Progenitor cell of endocrine pancreas (in vitro differentiated cells): ENCODE results near the gene PCLO. TPM values are rescaled to one million over a fixed set of nuclear protein-coding genes. Genes with fewer than 3 reads are reported as not detected.

Experiments used
- DNase-seq: peaks from one replicate; pipeline ENCODE4 v3.0.0; 2021; ENCODE audit warnings: low spot score; ENCODE audit not compliant: unreplicated experiment
- H3K27ac Mint-ChIP-seq: 2 replicates; pipeline ENCODE4 v1.8.0; 2021; ENCODE audit warnings: mild to moderate bottlenecking, moderate library complexity, mixed read lengths
- H3K27me3 Mint-ChIP-seq: 2 replicates; pipeline ENCODE4 v1.8.0; 2021; ENCODE audit warnings: mixed read lengths
- H3K36me3 Mint-ChIP-seq: 2 replicates; pipeline ENCODE4 v1.8.0; 2022; ENCODE audit warnings: mixed read lengths; ENCODE audit not compliant: insufficient read depth
- H3K4me1 Mint-ChIP-seq: 2 replicates; pipeline ENCODE4 v1.8.0; 2021; ENCODE audit warnings: low read depth, mixed read lengths
- H3K4me3 Mint-ChIP-seq: 2 replicates; pipeline ENCODE4 v1.8.0; 2021; ENCODE audit warnings: low read depth, mild to moderate bottlenecking, moderate library complexity, mixed read lengths
- H3K9me3 Mint-ChIP-seq: 2 replicates; pipeline ENCODE4 v1.8.0; 2021; ENCODE audit warnings: low read depth, mixed read lengths
- total RNA-seq: library from RNA; stranded (reverse); gene quantifications from 2 replicates; pipeline ENCODE4 v1.2.1, GENCODE V29; 2021
- TF ChIP-seq, protein P1 (sequence below): fragments of 200-600 bp; sonication (generic); IDR thresholded peaks from one replicate; pipeline ENCODE4 v1.5.0; 2021; ENCODE audit warnings: antibody characterized with exemption, mild to moderate bottlenecking; ENCODE audit not compliant: unreplicated experiment

Gene PCLO
- total RNA-seq, 1 donor from 2014 or later: 11.9 TPM

DNA sequence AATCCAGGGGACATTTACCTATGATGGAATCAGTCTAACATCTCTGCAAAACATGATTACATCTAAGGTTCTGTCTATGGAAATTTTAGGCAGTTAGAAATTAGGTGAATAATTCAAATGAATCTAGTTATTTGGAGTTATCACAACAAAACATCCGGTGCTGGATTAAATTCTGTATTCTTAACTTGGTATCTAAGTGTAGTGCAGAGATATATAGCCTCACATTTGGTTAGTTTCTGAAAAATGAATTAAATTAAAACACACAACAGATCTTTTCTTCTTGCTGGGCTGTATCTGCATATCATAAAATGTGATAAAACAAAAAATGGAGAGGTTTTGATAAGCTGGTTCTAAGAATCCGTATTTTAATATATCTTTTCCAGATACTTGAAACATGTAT lies 354.1 kb downstream of the PCLO start:
- H3K4me3 Mint-ChIP-seq: no peak overlapping the region
- TF ChIP-seq, protein P1, sequence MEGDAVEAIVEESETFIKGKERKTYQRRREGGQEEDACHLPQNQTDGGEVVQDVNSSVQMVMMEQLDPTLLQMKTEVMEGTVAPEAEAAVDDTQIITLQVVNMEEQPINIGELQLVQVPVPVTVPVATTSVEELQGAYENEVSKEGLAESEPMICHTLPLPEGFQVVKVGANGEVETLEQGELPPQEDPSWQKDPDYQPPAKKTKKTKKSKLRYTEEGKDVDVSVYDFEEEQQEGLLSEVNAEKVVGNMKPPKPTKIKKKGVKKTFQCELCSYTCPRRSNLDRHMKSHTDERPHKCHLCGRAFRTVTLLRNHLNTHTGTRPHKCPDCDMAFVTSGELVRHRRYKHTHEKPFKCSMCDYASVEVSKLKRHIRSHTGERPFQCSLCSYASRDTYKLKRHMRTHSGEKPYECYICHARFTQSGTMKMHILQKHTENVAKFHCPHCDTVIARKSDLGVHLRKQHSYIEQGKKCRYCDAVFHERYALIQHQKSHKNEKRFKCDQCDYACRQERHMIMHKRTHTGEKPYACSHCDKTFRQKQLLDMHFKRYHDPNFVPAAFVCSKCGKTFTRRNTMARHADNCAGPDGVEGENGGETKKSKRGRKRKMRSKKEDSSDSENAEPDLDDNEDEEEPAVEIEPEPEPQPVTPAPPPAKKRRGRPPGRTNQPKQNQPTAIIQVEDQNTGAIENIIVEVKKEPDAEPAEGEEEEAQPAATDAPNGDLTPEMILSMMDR: no peak
- H3K27ac Mint-ChIP-seq: no peak overlapping the region
- DNase-seq: no peak
- H3K27me3 Mint-ChIP-seq: no peaks in the 10 kb centered on the region
- H3K9me3 Mint-ChIP-seq: no peaks in the 10 kb centered on the region
- no peaks in the 10 kb centered on the region for H3K36me3 Mint-ChIP-seq
- no peaks in the 10 kb centered on the region for H3K4me1 Mint-ChIP-seq

DNA sequence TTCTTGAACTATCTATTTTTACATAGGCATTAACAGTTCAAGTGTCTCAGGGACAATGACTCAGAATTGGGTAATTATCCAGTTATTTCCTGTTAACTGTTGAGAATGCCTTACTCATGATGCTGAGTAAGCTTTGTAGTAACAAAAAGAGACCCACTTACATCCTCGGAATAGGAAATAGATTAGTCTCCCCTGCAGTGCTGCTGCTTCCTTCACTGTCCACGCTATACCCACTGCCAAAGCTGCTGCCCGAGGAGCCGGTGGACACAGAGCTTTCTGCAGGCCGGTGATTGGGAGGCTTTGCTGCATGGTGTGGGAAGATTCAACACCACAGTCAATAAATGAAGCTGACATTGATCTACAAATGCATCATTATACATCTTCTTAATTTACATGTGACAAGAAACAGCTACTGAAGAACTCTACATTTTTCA lies 357.1 kb downstream of the PCLO start:
- H3K36me3 Mint-ChIP-seq: no peaks in the 10 kb centered on the region
- TF ChIP-seq, protein P1: no peak
- no peaks in the 10 kb centered on the region for H3K27me3 Mint-ChIP-seq
- no peaks in the 10 kb centered on the region for H3K9me3 Mint-ChIP-seq
- DNase-seq: no peak
- no peak overlapping the region for H3K27ac Mint-ChIP-seq
- H3K4me1 Mint-ChIP-seq: no peaks in the 10 kb centered on the region
- no peak overlapping the region for H3K4me3 Mint-ChIP-seq

- H3K36me3 Mint-ChIP-seq: no peaks in the 10 kb centered on the region
- H3K4me1 Mint-ChIP-seq: no peaks in the 10 kb centered on the region
- H3K4me3 Mint-ChIP-seq: no peak overlapping the region
- TF ChIP-seq, protein P1: no peak
- no peak for DNase-seq
- H3K9me3 Mint-ChIP-seq: no peaks in the 10 kb centered on the region
- H3K27ac Mint-ChIP-seq: no peak overlapping the region
- no peaks in the 10 kb centered on the region for H3K27me3 Mint-ChIP-seq
Observed at GRCh38 chr7:82803411-82803810, 359.3 kb downstream of the PCLO start.

- peaks cover 6% of the 10 kb centered on the region for H3K9me3 Mint-ChIP-seq
- peaks cover 6% of the 10 kb centered on the region for H3K4me1 Mint-ChIP-seq
- no peak for DNase-seq
- TF ChIP-seq, protein P1: no peak
- no peak overlapping the region for H3K27ac Mint-ChIP-seq
- H3K4me3 Mint-ChIP-seq: no peak overlapping the region
- H3K27me3 Mint-ChIP-seq: peaks cover 5% of the 10 kb centered on the region
- H3K36me3 Mint-ChIP-seq: no peaks in the 10 kb centered on the region
Observed at GRCh38 chr7:82789883-82790609, 372.6 kb downstream of the PCLO start.

DNA sequence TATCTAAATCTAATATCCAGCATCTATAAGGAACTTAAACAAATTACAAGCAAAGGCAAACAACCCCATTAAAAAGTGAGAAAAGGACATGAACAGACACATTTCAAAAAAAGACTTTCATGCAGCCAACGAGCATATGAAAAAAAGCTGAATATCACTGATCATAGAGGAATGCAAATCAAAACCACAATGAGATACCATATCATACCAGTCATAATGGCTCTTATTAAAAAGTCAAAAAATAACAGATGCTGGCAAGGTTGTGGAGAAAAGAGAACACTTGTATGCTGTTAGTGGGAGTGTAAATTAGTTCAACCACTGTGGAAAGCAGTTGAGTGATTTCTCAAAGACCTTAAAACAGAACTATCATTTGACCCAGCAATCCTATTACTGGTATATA lies 384.7 kb downstream of the PCLO start:
- TF ChIP-seq, protein P1: no peak
- H3K27me3 Mint-ChIP-seq: no peaks in the 10 kb centered on the region
- DNase-seq: no peak
- no peaks in the 10 kb centered on the region for H3K36me3 Mint-ChIP-seq
- H3K9me3 Mint-ChIP-seq: no peaks in the 10 kb centered on the region
- no peak overlapping the region for H3K27ac Mint-ChIP-seq
- no peaks in the 10 kb centered on the region for H3K4me1 Mint-ChIP-seq
- no peak overlapping the region for H3K4me3 Mint-ChIP-seq
